ENCODE results near the gene MTFP1. TPM values are rescaled to one million over a fixed set of nuclear protein-coding genes. Genes with fewer than 3 reads are reported as not detected.

Gene MTFP1
- total and polyA plus RNA-seq, 2 donors (not counting 1 experiment from before 2014, with no cell fraction given) = 11.8 to 18.4 TPM

- H3K4me1 ChIP-seq (ENCODE audit: control insufficient read depth in 2 of 2, insufficient read depth in 2 of 2, low read length in 2 of 2) = peaks cover 17 to 27% of the 10 kb centered on the region in 2 donors
- 96% methylated on average over 3 of the region's 6 CpGs for WGBS (ENCODE audit: insufficient coverage)
- peaks cover 11% of the 10 kb centered on the region for H3K79me2 ChIP-seq (ENCODE audit: control insufficient read depth, insufficient read depth, low read length)
- ChIA-PET CTCF (interaction anchor here (1.2 to 2.0 kb wide), 2 partner anchors 33 to 157 kb away, joined by 4 read pairs; partner anchors contain the start of gene RNF215), POLR2A (no interaction called here)
- peaks cover 0 to 20% of the 10 kb centered on the region in 2 experiments for H3K36me3 ChIP-seq (replicated peaks in 1 of 2; ENCODE audit: control extremely low read depth in 1 of 2, control insufficient read depth in 1 of 2, extremely low read depth in 1 of 2, insufficient read depth in 2 of 2, low read length in 1 of 2)
- no peaks in the 10 kb centered on the region for H3K9me3 ChIP-seq (ENCODE audit: control extremely low read depth in 1 of 3, control insufficient read depth in 2 of 3, insufficient read depth in 1 of 3, low read length in 2 of 3)
- no peak overlapping the region for H3K9ac ChIP-seq (ENCODE audit: low read length)
- intact Hi-C loops (cut with micrococcal nuclease) = loop anchor here (5.0 to 10.0 kb wide), 4 partner anchors 653 to 1536 kb away; partner anchors contain the start of genes PIK3IP1, UQCR10, ZMAT5 and ZNRF3
- DNase-seq = no peak
- no peaks in the 10 kb centered on the region for H3K27me3 ChIP-seq (replicated peaks in 1 of 4; ENCODE audit: control extremely low read depth in 1 of 4, control insufficient read depth in 3 of 4, insufficient read depth in 4 of 4, low read length in 3 of 4)
- TF ChIP-seq CTCF (IDR thresholded peaks at IDR 0.05) (no peak), EZH2 (IDR thresholded peaks at IDR 0.05; ENCODE audit: borderline replicate concordance, insufficient read depth, low read depth, low read length, poor library complexity, severe bottlenecking) (no peak)
- no peak overlapping the region for H3K4me3 ChIP-seq (ENCODE audit: control extremely low read depth in 1 of 5, extremely low read depth in 1 of 5, insufficient read depth in 1 of 5, low read depth in 2 of 5, low read length in 4 of 5)
- H4K20me1 ChIP-seq (ENCODE audit: control insufficient read depth, insufficient read depth, low read length, poor library complexity, severe bottlenecking) = no peaks in the 10 kb centered on the region
- Mint-ChIP-seq H3K9me3 (ENCODE audit: insufficient read depth) (no peaks in the 10 kb centered on the region), H3K4me3 (no peak overlapping the region), H3K4me1 (peaks cover 31% of the 10 kb centered on the region), H3K27ac (no peak overlapping the region), H3K27me3 (no peaks in the 10 kb centered on the region)
- H2AFZ ChIP-seq (ENCODE audit: insufficient read depth, low read depth, low read length, poor library complexity, severe bottlenecking) = no peak overlapping the region
- no peak for ATAC-seq (ENCODE audit: low read depth)
- no peak overlapping the region for H3K27ac ChIP-seq (ENCODE audit: low read length in 2 of 2)
- H3K4me2 ChIP-seq (replicated peaks; ENCODE audit: low read depth, low read length, poor library complexity, severe bottlenecking) = no peak overlapping the region
Observed at GRCh38 chr22:30420347-30421125, 5.0 kb upstream of the MTFP1 start.

Measured in B cell (primary cell).